Smooth muscle cell (in vitro differentiated cells): ENCODE data around the gene CDH22. TPM values are rescaled to one million over a fixed set of nuclear protein-coding genes. Genes with fewer than 3 reads are reported as not detected.

Experiments
- DNase-seq: peaks from one replicate; lab custom pipeline; 2025; ENCODE audit not compliant: unreplicated experiment; lab: John Stamatoyannopoulos, UW
- H2AFZ ChIP-seq: fragments of 200-600 bp; sonication (generic); 2 replicates; pipeline ENCODE4 v1.6.0; 2016; ENCODE audit warnings: antibody characterized with exemption, low read depth, mild to moderate bottlenecking
- H3F3A ChIP-seq: fragments of 200-600 bp; sonication (generic); 2 replicates; pipeline ENCODE4 v1.6.0; 2017; ENCODE audit warnings: antibody characterized with exemption, low read depth
- H3K27ac ChIP-seq: fragments of 200-600 bp; sonication (generic); 2 replicates; pipeline ENCODE4 v1.5.1; 2016; ENCODE audit warnings: low read depth, mild to moderate bottlenecking
- H3K27me3 ChIP-seq: fragments of 200-600 bp; sonication (generic); 2 replicates; pipeline ENCODE4 v1.6.1; 2016; ENCODE audit warnings: low read depth, mild to moderate bottlenecking
- H3K36me3 ChIP-seq: fragments of 200-600 bp; sonication (generic); 2 replicates; pipeline ENCODE4 v1.5.1; 2016; ENCODE audit warnings: low read depth
- H3K4me1 ChIP-seq: fragments of 200-600 bp; sonication (generic); 2 replicates; pipeline ENCODE4 v1.5.1; 2016; ENCODE audit warnings: low read depth
- H3K4me2 ChIP-seq: fragments of 200-600 bp; sonication (generic); 2 replicates; pipeline ENCODE4 v1.6.0; 2016; ENCODE audit warnings: mild to moderate bottlenecking
- H3K4me3 ChIP-seq: fragments of 200-600 bp; sonication (generic); 2 replicates; pipeline ENCODE4 v1.5.1; 2016; ENCODE audit warnings: mild to moderate bottlenecking
- H3K79me2 ChIP-seq: fragments of 200-600 bp; sonication (generic); 2 replicates; pipeline ENCODE4 v1.6.0; 2016; ENCODE audit warnings: low read depth, mild to moderate bottlenecking
- H3K9ac ChIP-seq: fragments of 200-600 bp; sonication (generic); 2 replicates; pipeline ENCODE4 v1.6.0; 2016; ENCODE audit warnings: low read depth
- H3K9me3 ChIP-seq: fragments of 200-600 bp; sonication (generic); replicated peaks from 2 replicates; pipeline ENCODE4 v1.5.1; 2016; ENCODE audit warnings: low read depth
- H4K20me1 ChIP-seq: fragments of 200-600 bp; sonication (generic); 2 replicates; pipeline ENCODE4 v1.6.0; 2016; ENCODE audit warnings: low read depth
- CTCF ChIP-seq: fragments of 200-600 bp; sonication (generic); IDR thresholded peaks from 2 replicates; pipeline ENCODE4 v1.5.1; 2017; ENCODE audit warnings: borderline replicate concordance, mild to moderate bottlenecking, antibody characterized with exemption; ENCODE audit not compliant: insufficient read depth, poor library complexity, severe bottlenecking
- WGBS: methylation state at CpG from one replicate; pipeline ENCODE4 v1.1.7; 2016; ENCODE audit warnings: low lambda C conversion rate; 5-methylcytosine and 5-hydroxymethylcytosine counted together
- polyA plus RNA-seq: library from polyadenylated mRNA; unstranded; fragments of >200 nt; fragmentation: Nextera tagmentation; extraction: Ambion mirVana; gene quantifications from 2 replicates; pipeline ENCODE4 v1.2.1, GENCODE V29; 2016
- total RNA-seq: library from RNA; depleted of rRNA; stranded (reverse); fragments of >200 nt; gene quantifications from 2 replicates; pipeline ENCODE4 v1.2.3, GENCODE V29; 2014

CDH22 gene
- total and polyA plus RNA-seq, 2 experiments from 2014 or later: not detected

GRCh38 chr20:46307139-46307998 is 929 bp downstream of the CDH22 start:
- H3K9ac ChIP-seq: no peak overlapping the region
- no peak overlapping the region for H2AFZ ChIP-seq
- H3F3A ChIP-seq: no peaks in the 10 kb centered on the region
- 6% methylated on average over 43 of the region's 90 CpGs for WGBS
- peak overlapping the region; percentile 58 for H3K4me3 ChIP-seq
- H3K9me3 ChIP-seq: no peaks in the 10 kb centered on the region
- H3K79me2 ChIP-seq: no peaks in the 10 kb centered on the region
- H3K27ac ChIP-seq: no peak overlapping the region
- DNase-seq: no peak
- peak overlapping the region; percentile 93 for H3K4me2 ChIP-seq
- peak; percentile 59 for TF ChIP-seq CTCF
- H3K27me3 ChIP-seq: peaks cover 100% of the 10 kb centered on the region
- H3K4me1 ChIP-seq: peaks cover 6% of the 10 kb centered on the region
- no peaks in the 10 kb centered on the region for H4K20me1 ChIP-seq
- no peaks in the 10 kb centered on the region for H3K36me3 ChIP-seq

- H4K20me1 ChIP-seq: no peaks in the 10 kb centered on the region
- no peak overlapping the region for H3K4me2 ChIP-seq
- no peaks in the 10 kb centered on the region for H3K36me3 ChIP-seq
- no peaks in the 10 kb centered on the region for H3K79me2 ChIP-seq
- H3K9me3 ChIP-seq: no peaks in the 10 kb centered on the region
- no peak overlapping the region for H3K4me3 ChIP-seq
- no peak for DNase-seq
- no peak overlapping the region for H3K27ac ChIP-seq
- peaks cover 100% of the 10 kb centered on the region for H3K27me3 ChIP-seq
- no peak overlapping the region for H3K9ac ChIP-seq
- peaks cover 6% of the 10 kb centered on the region for H3K4me1 ChIP-seq
- no peaks in the 10 kb centered on the region for H3F3A ChIP-seq
- no peak for TF ChIP-seq CTCF
- 31% methylated on average over 10 of the region's 10 CpGs for WGBS
- no peak overlapping the region for H2AFZ ChIP-seq
Observed at GRCh38 chr20:46306743-46307138, 1.6 kb downstream of the CDH22 start.

- no peak for TF ChIP-seq CTCF
- Histone ChIP-seq H3K27ac (no peak overlapping the region), H2AFZ (no peak overlapping the region), H3F3A (no peaks in the 10 kb centered on the region), H3K36me3 (no peaks in the 10 kb centered on the region), H4K20me1 (no peaks in the 10 kb centered on the region), H3K27me3 (peaks cover 93% of the 10 kb centered on the region), H3K4me3 (no peak overlapping the region), H3K4me1 (peaks cover 6% of the 10 kb centered on the region), H3K79me2 (no peaks in the 10 kb centered on the region), H3K9ac (no peak overlapping the region), H3K4me2 (no peak overlapping the region), H3K9me3 (no peaks in the 10 kb centered on the region)
- DNase-seq: no peak
- 81% methylated on average over 9 of the region's 9 CpGs for WGBS
Observed at GRCh38 chr20:46305973-46306360, 2.3 kb downstream of the CDH22 start.
